GM12878 (cell line): Measurements from ENCODE around the gene CARD19. TPM values are rescaled to one million over a fixed set of nuclear protein-coding genes. Genes with fewer than 3 reads are reported as not detected.

Experiments used
- ATAC-seq: fragments of 200-7000 bp; cut with Tn5 transposase; 3 replicates; pipeline ENCODE4 v1.9.1; 2020; ENCODE audit warnings: mild to moderate bottlenecking, moderate library complexity
- BruUV-seq: library from RNA; stranded (reverse); fragments of 400-500 nt; replicated peaks from 2 replicates; lab custom pipeline; 2021; lab: Mats Ljungman, UMichigan
- CTCF ChIA-PET: fragments of 300-600 bp; sonication (Branson Sonifier 250); formaldehyde crosslinking; extraction: SDS; loops from one replicate; lab custom pipeline; 2021; ENCODE audit warnings: inconsistent platforms; lab: Yijun Ruan, JAX
- POLR2A ChIA-PET: fragments of 350-600 bp; formaldehyde crosslinking; extraction: SDS; loops from one replicate; lab custom pipeline; 2021; ENCODE audit warnings: inconsistent platforms; lab: Charles Lee
- RAD21 ChIA-PET: fragments of 300-600 bp; sonication (Branson Sonifier 250); formaldehyde crosslinking; loops from one replicate; lab custom pipeline; 2023; ENCODE audit warnings: antibody characterized with exemption; ENCODE audit not compliant: unreplicated experiment; lab: Charles Lee
- SMC1A ChIA-PET: fragments of 300-600 bp; sonication (Branson Sonifier 250); formaldehyde crosslinking; loops from one replicate; lab custom pipeline; 2023; ENCODE audit not compliant: unreplicated experiment, uncharacterized antibody; lab: Charles Lee
- DNase-seq: peaks from one replicate; pipeline ENCODE4 v3.0.0-alpha.2; 2011; ENCODE audit warnings: low read depth, low spot score
- FAIRE-seq: peaks from 3 replicates; lab custom pipeline; 2011; peaks lifted over from hg19 to GRCh38; lab: Jason Lieb, UNC
- H2AFZ ChIP-seq: 2 replicates; pipeline ENCODE4 v1.6.0; 2011; ENCODE audit warnings: low read depth, low read length, control low read depth; ENCODE audit not compliant: control insufficient read depth
- H3K27ac ChIP-seq: 2 replicates; pipeline ENCODE4 v1.5.1; 2011; ENCODE audit warnings: control low read depth; ENCODE audit not compliant: control insufficient read depth, insufficient read depth
- H3K27me3 ChIP-seq, 2 experiments: replicated peaks in 1 of 2; 2 replicates each; pipeline versions ENCODE4 v1.6.0 to v1.6.1; 2011; ENCODE audit warnings: low read length in 1 of 2; ENCODE audit not compliant: control insufficient read depth in 2 of 2, insufficient read depth in 2 of 2
- H3K36me3 ChIP-seq, 2 experiments: 2 replicates each; pipeline ENCODE4 v1.5.1; 2011; ENCODE audit warnings: low read length in 1 of 2; ENCODE audit not compliant: control insufficient read depth in 2 of 2, insufficient read depth in 2 of 2
- H3K4me1 ChIP-seq: 2 replicates; pipeline ENCODE4 v1.6.1; 2011; ENCODE audit warnings: mild to moderate bottlenecking, low read length, moderate library complexity, mixed read lengths; ENCODE audit not compliant: control insufficient read depth, insufficient read depth
- H3K4me2 ChIP-seq: 2 replicates; pipeline ENCODE4 v1.6.0; 2011; ENCODE audit warnings: control low read depth; ENCODE audit not compliant: control insufficient read depth, insufficient read depth
- H3K4me3 ChIP-seq: fragments of 200-600 bp; sonication (generic); 2 replicates; pipeline ENCODE4 v1.5.1; 2016
- H3K79me2 ChIP-seq: 2 replicates; pipeline ENCODE4 v1.6.0; 2011; ENCODE audit warnings: low read length; ENCODE audit not compliant: control insufficient read depth, insufficient read depth
- H3K9ac ChIP-seq: 2 replicates; pipeline ENCODE4 v1.8.0; 2011; ENCODE audit warnings: low read length, control low read depth, mixed read lengths; ENCODE audit not compliant: control insufficient read depth, insufficient read depth
- H3K9me3 ChIP-seq: replicated peaks from 3 replicates; pipeline ENCODE4 v1.5.1; 2011; ENCODE audit warnings: mild to moderate bottlenecking, low read length; ENCODE audit not compliant: control insufficient read depth, insufficient read depth
- H4K20me1 ChIP-seq: 2 replicates; pipeline ENCODE4 v1.6.0; 2011; ENCODE audit not compliant: control insufficient read depth, insufficient read depth
- BCL11A ChIP-seq: IDR thresholded peaks from 2 replicates; pipeline ENCODE4 v1.6.1; 2011; ENCODE audit warnings: low read depth, low read length
- BHLHE40 ChIP-seq, 2 experiments: fragments of 450-650 bp in 1 of 2; IDR thresholded peaks; 2 replicates each; pipeline ENCODE4 v1.6.1; 2011 to 2017; ENCODE audit warnings: low read depth in 2 of 2, borderline replicate concordance in 1 of 2, improper control_type of control experiment in 1 of 2, low read length in 1 of 2, mild to moderate bottlenecking in 1 of 2
- CBX5 ChIP-seq: sonication (generic); IDR thresholded peaks from 2 replicates; pipeline ENCODE4 v1.6.1; 2016; ENCODE audit warnings: low read depth, moderate library complexity, mild to moderate bottlenecking, inconsistent platforms
- DPF2 ChIP-seq: fragments of 450-650 bp; IDR thresholded peaks from 2 replicates; pipeline ENCODE4 v1.6.1; 2017; ENCODE audit warnings: mild to moderate bottlenecking
- EED ChIP-seq: sonication (generic); IDR thresholded peaks from 2 replicates; pipeline ENCODE4 v1.6.1; 2016; ENCODE audit warnings: antibody characterized with exemption, low read depth
- ETV6 ChIP-seq, 2 experiments: fragments of 450-650 bp in 1 of 2; IDR thresholded peaks in 1 of 2; conservative IDR thresholded peaks in 1 of 2; 2 replicates each; pipeline ENCODE4 v1.6.1; 2014; ENCODE audit warnings: antibody characterized with exemption in 1 of 2, borderline replicate concordance in 1 of 2, low read depth in 1 of 2, mild to moderate bottlenecking in 1 of 2, moderate library complexity in 1 of 2
- IKZF1 ChIP-seq: fragments of 450-650 bp; conservative IDR thresholded peaks from 2 replicates; pipeline ENCODE4 v1.6.1; 2017; ENCODE audit warnings: antibody characterized with exemption, mild to moderate bottlenecking
- IKZF2 ChIP-seq, 2 experiments: fragments of 450-650 bp; IDR thresholded peaks; 2 replicates each; pipeline ENCODE4 v1.6.1; 2017; ENCODE audit warnings: mild to moderate bottlenecking in 2 of 2, moderate library complexity in 2 of 2
- IRF4 ChIP-seq: IDR thresholded peaks from 2 replicates; pipeline ENCODE4 v1.6.1; 2011; ENCODE audit warnings: low read depth, low read length
- JUNB ChIP-seq: IDR thresholded peaks from 2 replicates; pipeline ENCODE4 v1.6.1; 2016; ENCODE audit warnings: antibody characterized with exemption, mild to moderate bottlenecking
- JUND ChIP-seq: IDR thresholded peaks from 2 replicates; pipeline ENCODE4 v1.6.1; 2012; ENCODE audit warnings: low read depth, mild to moderate bottlenecking, low read length, improper control_type of control experiment, moderate library complexity
- MTA3 ChIP-seq: IDR thresholded peaks from 2 replicates; pipeline ENCODE4 v1.6.1; 2012; ENCODE audit warnings: low read length, inconsistent platforms, borderline replicate concordance
- NFXL1 ChIP-seq: fragments of 450-650 bp; IDR thresholded peaks from 2 replicates; pipeline ENCODE4 v1.6.1; 2017; ENCODE audit warnings: antibody characterized with exemption, mild to moderate bottlenecking, borderline replicate concordance
- PAX5 ChIP-seq: IDR thresholded peaks from 2 replicates; pipeline ENCODE4 v1.6.1; 2011; ENCODE audit warnings: low read depth, low read length, borderline replicate concordance
- SPI1 ChIP-seq: IDR thresholded peaks from 2 replicates; pipeline ENCODE4 v1.6.1; 2011; ENCODE audit warnings: low read depth, mild to moderate bottlenecking, low read length, moderate library complexity, borderline replicate concordance; ENCODE audit not compliant: insufficient read depth
- SRF ChIP-seq, 2 experiments: IDR thresholded peaks; 2 replicates each; pipeline ENCODE4 v1.6.1; 2011; ENCODE audit warnings: low read depth in 2 of 2, low read length in 2 of 2, mild to moderate bottlenecking in 1 of 2, moderate library complexity in 1 of 2
- TCF3 ChIP-seq: IDR thresholded peaks from 2 replicates; pipeline ENCODE4 v1.6.1; 2012; ENCODE audit warnings: low read depth, mild to moderate bottlenecking, low read length, borderline replicate concordance; ENCODE audit not compliant: insufficient read depth
- YY1 ChIP-seq: IDR thresholded peaks from 2 replicates; pipeline ENCODE4 v1.6.1; 2011; ENCODE audit warnings: low read depth, mild to moderate bottlenecking, low read length
- ZBED1 ChIP-seq: IDR thresholded peaks from 2 replicates; pipeline ENCODE4 v1.6.1; 2016; ENCODE audit warnings: borderline replicate concordance
- ZNF217 ChIP-seq: fragments of 450-650 bp; IDR thresholded peaks from 2 replicates; pipeline ENCODE4 v1.6.1; 2017; ENCODE audit warnings: antibody characterized with exemption, mild to moderate bottlenecking
- WGBS: methylation state at CpG from one replicate; pipeline ENCODE4 v1.1.6; 2016; ENCODE audit warnings: low lambda C conversion rate; ENCODE audit not compliant: insufficient replicate concordance, insufficient coverage; ENCODE audit errors: missing lambda C conversion rate; 5-methylcytosine and 5-hydroxymethylcytosine counted together
- in situ Hi-C: fragments of 300-500 bp; cut with MboI; formaldehyde crosslinking; loops from 9 replicates; pipeline ENCODE4 v1.14.3; 2018; ENCODE audit warnings: mixed read lengths
- intact Hi-C: fragments of 100-400 bp; cut with micrococcal nuclease; formaldehyde crosslinking; loops from one replicate; pipeline ENCODE4 v1.14.2; 2022; ENCODE audit not compliant: unreplicated experiment
- polyA plus RNA-seq, 11 experiments: library from polyadenylated mRNA; depleted of rRNA in 4 of 11; unstranded in 6 of 11; stranded (reverse) in 5 of 11; fragments of >200 nt; fragmentation: Nextera tagmentation in 4 of 11; fragmentation: Illumina TruSeq in 1 of 11; extraction: Ambion mirVana in 4 of 11; extraction: Trizol in 1 of 11; gene quantifications; 1 replicate in 1 of 11; 2 replicates in 10 of 11; pipeline versions ENCODE4 v1.2.1 to v1.2.3, GENCODE V29; 2011 to 2016; ENCODE audit warnings: inconsistent platforms in 2 of 11, missing spikeins in 2 of 11, low read depth in 1 of 11
- total RNA-seq, 4 experiments: library from RNA; depleted of rRNA in 3 of 4; stranded (reverse); fragments of >200 nt in 3 of 4; fragmentation: Illumina TruSeq in 1 of 4; extraction: Trizol in 1 of 4; gene quantifications; 2 replicates each; pipeline versions ENCODE4 v1.2.1 to v1.2.3, GENCODE V29; 2013 to 2021

Gene CARD19
- total and polyA plus RNA-seq, 10 of the 15 experiments (the other 5 are each of a cell fraction or from before 2014, with no cell fraction given) = 0.61 to 41.6 (median 19.9) TPM

DNA sequence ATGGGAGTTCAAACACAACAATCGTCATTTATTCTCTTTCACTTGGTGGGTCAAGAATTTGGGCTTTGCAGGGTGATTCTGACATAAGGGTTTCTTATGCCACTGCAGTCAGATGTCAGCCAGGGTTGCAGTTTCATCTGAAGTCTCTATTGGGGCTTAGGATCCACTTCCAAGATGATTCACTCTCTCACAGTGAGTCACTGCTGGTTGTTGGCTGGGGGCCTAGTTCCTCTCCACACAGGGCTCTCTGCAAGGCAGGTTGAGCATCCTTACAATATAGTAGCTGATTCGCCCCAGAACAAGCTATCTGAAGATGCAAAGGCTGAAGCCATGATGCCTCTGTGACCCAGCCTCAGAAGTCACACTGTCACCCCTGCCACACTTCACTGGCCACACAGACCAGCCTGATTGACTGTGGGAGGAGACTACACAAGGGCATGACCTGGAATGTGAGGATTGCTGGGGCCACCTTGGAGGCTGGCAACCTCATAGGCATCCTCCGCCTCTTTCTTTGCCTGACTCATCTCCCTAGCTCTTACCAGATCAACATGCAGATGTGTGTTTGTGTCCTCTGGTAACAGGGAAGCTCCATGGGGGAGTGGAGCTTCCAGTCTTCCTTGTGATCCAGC lies 4.5 kb upstream of the CARD19 start:
- POLR2A ChIA-PET = interaction anchor here (0.6 to 3.3 kb wide), 8 partner anchors 9 to 35 kb away, joined by 3 to 13 read pairs (median 3); no protein-coding TSS in a partner anchor
- peak; percentile 69 for DNase-seq

More for the DNA sequence above, 4.5 kb upstream of the CARD19 start:
- no TSS peak for BruUV-seq
- SMC1A ChIA-PET = interaction anchor here (0.8 to 3.1 kb wide), 4 partner anchors 27 to 88 kb away, joined by 3 to 14 read pairs (median 4); no protein-coding TSS in a partner anchor
- Histone ChIP-seq H3K27ac (peak overlapping the region; percentile 99), H3K4me1 (peaks cover 45% of the 10 kb centered on the region), H2AFZ (no peak overlapping the region; the same call in 1 of the 2 replicates), H3K27me3 (no peaks in the 10 kb centered on the region), H3K4me3 (peak overlapping the region; percentile 10; the same call in 1 of the 2 replicates), H4K20me1 (no peaks in the 10 kb centered on the region), H3K36me3 (peaks cover 0 to 4% of the 10 kb centered on the region in 2 experiments; a peak in 1 of 4 replicates), H3K4me2 (peak overlapping the region; percentile 95), H3K79me2 (no peaks in the 10 kb centered on the region; the same call in 1 of the 2 replicates), H3K9ac (no peak overlapping the region), H3K9me3 (peaks cover 9% of the 10 kb centered on the region)
- CTCF ChIA-PET = interaction anchor here (1.1 to 1.9 kb wide), 3 partner anchors 17 to 106 kb away, joined by 3 to 10 read pairs (median 4); no protein-coding TSS in a partner anchor
- in situ Hi-C loops = no loop called here
- RAD21 ChIA-PET = interaction anchor here (0.5 to 2.6 kb wide), 4 partner anchors 31 to 134 kb away, joined by 3 to 13 read pairs (median 4); no protein-coding TSS in a partner anchor
- TF ChIP-seq IKZF2 (IDR thresholded peaks at IDR 0.05) = peak; percentile 66 to 67
- TF ChIP-seq JUND = peak; percentile 38; the same call in 1 of the 2 replicates
- peak; percentile 62; the same call in 1 of the 2 replicates for TF ChIP-seq SPI1
- 0 out of 2 replicates have a peak, but pooled peaks have one; percentile 27 for TF ChIP-seq DPF2
- 0 out of 2 replicates have a peak, but pooled peaks have one; percentile 26 for TF ChIP-seq YY1
- peak; percentile 86 for TF ChIP-seq EED
- no peak for TF ChIP-seq ZNF217
- no peak for TF ChIP-seq NFXL1
- TF ChIP-seq ETV6 (conservative IDR thresholded peaks at IDR 0.05 in 1 of 2, IDR thresholded peaks at IDR 0.05 in 1 of 2; ENCODE audit: borderline replicate concordance in 1 of 2, low read depth in 1 of 2) = peak in 1 of 2 experiments; percentile 54; a peak in 2 of 4 replicates
- peak; percentile 84 for TF ChIP-seq IRF4
- 0 out of 4 replicates have a peak, but pooled peaks of 1 of the 2 experiments have one; percentile 11 for TF ChIP-seq BHLHE40 (IDR thresholded peaks at IDR 0.05; ENCODE audit: borderline replicate concordance in 1 of 2, low read depth in 2 of 2, low read length in 1 of 2)
- TF ChIP-seq TCF3 = 0 out of 2 replicates have a peak, but pooled peaks have one; percentile 20
- TF ChIP-seq ZBED1 = peak; percentile 43; the same call in 1 of the 2 replicates
- TF ChIP-seq CBX5 = no peak
- TF ChIP-seq PAX5 = peak; percentile 41; the same call in 1 of the 2 replicates
- TF ChIP-seq BCL11A = peak; percentile 55; the same call in 1 of the 2 replicates
- TF ChIP-seq JUNB = peak; percentile 95
- TF ChIP-seq SRF (IDR thresholded peaks at IDR 0.05; ENCODE audit: low read depth in 2 of 2, low read length in 2 of 2) = 0 out of 4 replicates have a peak, but pooled peaks of 1 of the 2 experiments have one; percentile 30
- peak; percentile 45 for TF ChIP-seq IKZF1
- no peak for TF ChIP-seq MTA3
- intact Hi-C loops = loop anchor here (5.0 kb wide), 1 partner anchor 89 kb away; no protein-coding TSS in a partner anchor
- 44% methylated on average over 2 of the region's 3 CpGs for WGBS
- peak; percentile 77 for FAIRE-seq
- ATAC-seq = no peak
